DMS53 treated with DMSO at 0.1 percent for 48 hours (cell line): ENCODE data around the gene DHRS7B.
A peak's percentile ranks its signal among the peaks of the same experiment; 100 is the strongest.
"Not testable (repeated sequence)": the region's sequence is repeated elsewhere in the genome, so short reads cannot be mapped to it uniquely, and the experiment has no call there.

ENCODE experiments used
- DNase-seq: peaks from one replicate; lab custom pipeline; 2025; ENCODE audit not compliant: unreplicated experiment; lab: John Stamatoyannopoulos, UW

The DHRS7B gene

DNA sequence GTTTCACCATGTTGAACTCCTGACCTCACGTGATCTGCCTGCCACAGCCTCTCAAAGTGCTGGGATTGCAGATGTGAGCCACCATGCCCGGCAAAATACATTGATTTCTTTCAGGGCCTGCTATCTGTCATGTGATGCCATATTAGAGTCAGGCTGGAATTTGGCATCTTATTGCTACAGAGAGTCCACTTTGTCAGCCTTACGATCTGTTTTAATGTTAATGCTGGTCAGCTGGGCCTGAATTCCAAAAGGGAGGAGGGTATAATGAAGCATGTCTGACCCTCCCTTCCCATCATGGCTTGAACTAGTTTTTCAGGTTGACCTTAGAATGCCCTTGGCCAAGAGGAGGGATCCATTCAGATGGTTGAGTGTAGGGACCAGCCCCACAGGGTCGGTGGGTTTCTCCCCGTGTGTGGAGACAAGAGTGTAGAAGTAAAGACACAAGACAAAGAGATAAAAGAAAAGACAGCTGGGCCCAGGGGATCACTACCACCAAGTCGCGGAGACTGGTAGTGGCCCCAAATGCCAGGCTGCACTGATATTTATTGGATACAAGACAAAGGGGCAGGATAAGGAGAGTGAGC lies 19.6 kb upstream of the DHRS7B start:
- not testable (repeated sequence) for DNase-seq

DNA sequence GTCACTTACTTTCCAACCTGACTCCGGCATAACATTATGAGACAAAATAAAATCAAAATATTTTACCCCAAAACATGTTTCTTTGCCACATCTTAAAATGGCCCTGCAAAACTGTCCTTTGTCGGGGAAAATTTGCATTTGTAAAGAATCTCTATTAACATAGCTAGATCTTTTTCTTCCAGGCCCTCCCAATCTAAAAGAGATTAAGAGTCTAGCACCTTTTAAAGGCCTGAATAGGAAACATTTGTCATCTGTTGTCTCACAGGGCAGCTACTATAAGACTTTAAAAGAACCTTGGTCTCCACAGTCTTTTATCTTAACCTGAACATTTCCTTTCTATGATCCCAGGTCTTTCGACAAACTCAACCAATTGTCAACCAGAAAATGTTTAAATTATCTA lies 18.1 kb upstream of the DHRS7B start:
- no peak for DNase-seq

DNA sequence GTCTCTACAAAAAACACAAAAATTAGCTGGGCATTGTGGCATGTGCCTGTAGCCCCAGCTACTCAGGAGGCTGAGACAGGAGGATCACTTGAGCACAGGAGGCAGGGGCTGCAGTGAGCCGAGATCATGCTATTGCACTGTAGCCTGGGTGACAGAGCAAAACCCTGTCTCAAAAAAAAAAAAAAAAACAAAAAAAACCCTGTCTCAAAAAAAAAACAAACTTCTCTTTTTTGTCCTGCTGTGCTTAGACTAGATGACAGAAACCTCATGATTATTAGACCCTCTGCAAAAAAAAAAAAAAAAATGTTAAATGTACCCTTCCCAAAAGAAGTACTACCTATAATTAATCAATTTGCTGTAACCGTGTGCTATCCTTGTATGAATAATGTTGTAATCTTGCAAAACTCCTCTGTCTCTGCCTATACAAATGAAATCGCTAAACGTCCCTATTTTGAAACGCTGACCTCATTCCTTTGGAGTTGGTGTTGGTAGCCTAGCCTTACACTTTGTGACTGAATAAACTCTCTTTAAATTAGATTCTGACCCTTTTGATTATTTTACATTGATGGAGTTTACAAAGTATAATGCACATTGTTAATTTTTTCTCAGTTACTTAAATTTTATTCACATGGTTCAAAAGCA lies 13.6 kb upstream of the DHRS7B start:
- DNase-seq: no peak

DNA sequence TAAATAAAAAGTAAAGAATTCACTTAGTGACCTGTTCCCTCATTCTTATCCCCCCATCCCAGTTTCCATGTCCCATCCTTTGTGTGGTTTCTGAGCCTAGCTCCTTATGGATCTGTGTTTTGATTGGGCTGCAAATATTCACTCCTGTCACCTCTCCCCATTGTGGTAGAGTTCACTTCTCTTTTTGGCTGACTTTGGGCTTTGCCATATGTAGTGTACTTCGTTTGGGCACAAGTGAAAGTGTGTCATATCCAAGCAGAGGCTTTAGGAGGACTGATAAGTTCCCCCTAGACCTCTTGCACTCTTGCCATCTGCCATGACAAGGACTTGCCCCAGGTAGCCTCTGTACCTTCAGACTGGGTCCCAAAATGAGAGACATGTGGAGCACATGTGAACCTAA lies 13.0 kb upstream of the DHRS7B start:
- no peak for DNase-seq

DNA sequence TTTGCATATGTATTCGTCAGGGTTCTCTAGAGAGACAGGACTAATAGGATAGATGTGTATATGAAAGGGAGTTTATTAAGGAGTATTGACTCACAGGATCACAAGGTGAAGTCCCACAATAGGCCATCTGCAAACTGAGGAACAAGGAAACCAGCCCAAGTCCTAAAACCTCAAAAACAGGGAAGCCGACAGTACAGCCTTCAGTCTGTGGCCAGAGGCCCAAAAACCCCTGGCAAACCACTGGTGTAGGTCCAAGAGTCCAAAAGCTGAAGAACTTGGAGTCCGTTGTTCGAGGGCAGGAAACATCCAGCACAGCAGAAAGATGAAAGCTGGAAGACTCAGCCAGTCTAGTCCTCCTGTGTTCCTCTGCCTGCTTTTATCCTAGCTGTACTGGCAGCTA lies 12.0 kb upstream of the DHRS7B start:
- DNase-seq: not testable (repeated sequence)

DNA sequence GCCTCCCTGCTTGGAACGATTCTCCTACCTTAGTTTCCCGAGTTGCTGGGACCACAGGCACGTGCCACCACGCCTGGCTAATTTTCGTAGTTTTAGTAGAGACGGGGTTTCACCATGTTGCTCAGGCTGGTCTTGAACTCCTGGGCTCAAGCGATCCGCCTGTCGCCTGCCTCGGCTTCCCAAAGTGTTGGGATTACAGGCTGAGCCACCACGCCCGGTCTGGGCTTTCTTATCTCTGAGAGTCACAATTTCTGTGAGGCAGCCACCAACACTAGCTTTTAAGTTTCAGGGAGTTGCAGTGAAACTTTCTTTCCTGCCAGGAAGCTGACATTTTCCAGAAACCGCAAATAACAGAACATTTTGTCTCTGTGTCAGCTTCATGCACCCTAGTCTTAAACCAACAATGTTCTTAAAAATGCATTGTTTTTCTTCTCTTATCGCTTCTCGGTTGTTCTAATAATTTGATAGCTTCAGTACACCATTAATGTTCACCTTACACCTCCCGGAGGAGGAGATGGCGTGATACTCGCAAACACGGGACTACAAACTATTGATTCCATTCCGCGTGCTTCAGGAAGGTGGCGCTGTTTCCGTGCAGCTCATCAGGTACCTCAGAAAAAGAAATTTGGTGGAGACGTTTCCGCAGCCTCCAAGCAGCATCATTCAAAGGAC lies 7.4 kb upstream of the DHRS7B start:
- DNase-seq: peak; percentile 62

DNA sequence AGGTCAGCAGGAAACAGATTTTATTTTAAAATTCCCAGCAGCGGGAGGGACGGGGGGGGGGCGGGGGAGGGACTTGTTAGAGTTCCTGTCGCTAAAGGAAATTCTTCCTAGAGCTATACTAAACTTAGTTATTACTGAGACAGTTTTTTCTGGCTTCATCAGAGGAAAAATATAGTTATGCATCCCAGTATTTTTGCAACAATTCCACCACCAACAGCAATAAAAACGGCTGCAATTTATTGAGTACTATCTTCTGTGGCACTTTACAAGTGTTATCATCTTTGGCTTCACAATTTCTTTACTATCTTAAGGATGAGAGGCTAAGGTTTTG lies 6.9 kb upstream of the DHRS7B start:
- DNase-seq: no peak

DNA sequence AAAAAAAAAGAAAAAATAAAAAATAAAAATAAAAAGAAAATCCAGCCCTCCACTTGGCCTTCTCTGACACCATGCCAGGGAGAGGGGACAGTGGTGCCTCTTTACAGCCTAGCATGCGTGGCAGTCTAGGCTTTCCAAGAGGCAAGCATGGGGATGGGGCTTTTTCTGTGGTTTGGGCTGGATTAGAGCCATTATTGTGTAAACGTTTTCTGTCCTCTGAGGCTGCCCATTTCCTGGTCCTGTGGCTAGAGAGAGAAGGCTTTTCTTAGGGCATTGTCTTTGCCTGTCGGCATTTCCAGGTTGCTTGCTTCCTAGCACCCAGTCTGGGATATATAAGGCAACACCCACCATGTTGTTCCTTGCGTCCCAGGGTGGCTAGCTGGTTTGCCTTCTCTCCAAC lies 2.7 kb upstream of the DHRS7B start:
- no peak for DNase-seq

DNA sequence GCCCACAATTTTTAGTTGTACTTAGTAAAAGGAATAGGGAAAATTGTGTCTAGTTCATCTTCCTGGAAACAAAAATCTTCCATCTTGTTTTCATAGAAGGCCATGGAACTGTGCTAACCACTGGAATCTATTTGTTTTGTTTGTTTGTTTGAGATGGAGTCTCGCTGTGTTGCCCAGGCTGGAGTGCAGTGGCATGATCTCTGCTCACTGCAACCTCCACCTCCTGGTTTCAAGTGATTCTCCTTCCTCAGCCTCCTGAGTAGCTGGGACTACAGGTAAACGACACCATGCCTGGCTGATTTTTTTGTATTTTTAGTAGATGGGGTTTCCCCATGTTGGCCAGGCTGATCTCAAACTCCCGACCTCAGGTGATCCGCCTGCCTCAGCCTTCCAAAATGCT lies 2.2 kb upstream of the DHRS7B start:
- DNase-seq: not testable (repeated sequence)

DNA sequence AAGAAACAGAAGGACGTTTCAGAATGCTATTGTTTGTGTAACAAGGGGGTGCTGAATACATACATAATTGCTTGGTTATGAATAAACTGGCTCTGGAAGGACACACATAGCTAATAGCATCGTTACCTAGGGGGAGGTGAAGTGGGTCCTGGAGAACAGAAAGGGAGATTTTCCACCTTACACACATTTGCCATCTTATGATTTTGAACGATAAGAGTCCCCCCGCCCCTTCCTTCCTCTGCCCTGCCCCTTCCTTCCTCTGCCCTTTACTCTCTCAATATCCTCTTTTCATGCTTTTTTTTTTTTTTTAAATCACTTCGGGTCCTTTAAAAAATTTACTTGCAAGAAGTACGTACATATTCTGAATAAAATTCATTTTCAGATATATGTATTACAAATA lies 902 bp upstream of the DHRS7B start:
- no peak for DNase-seq

DNA sequence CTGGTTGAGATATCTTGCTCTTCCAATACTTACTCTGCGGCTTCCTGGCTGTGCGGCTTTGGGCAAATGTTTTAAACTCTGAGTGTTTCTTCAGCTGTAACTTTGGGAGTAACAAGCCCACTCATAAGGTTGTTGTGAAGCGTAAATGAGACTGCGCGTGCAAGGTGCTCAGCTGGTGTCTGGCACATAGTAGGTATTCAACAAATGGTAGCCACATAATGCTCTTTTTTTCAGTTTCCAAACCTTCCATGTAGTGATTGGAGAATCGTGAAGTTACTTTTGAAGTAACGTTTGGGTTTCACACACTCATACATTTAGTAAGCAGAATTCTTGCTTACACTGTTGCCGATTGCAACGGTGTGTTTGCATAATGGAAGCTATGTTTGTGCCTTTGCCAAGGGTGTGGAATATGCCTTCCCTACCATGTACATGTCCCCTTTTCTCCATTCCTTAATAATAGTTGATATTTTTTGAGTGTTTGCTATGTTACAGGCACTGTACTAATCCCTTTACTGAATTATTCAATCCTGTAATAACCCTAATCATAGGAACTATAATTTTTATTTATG lies 829 bp downstream of the DHRS7B start:
- DNase-seq: no peak

DNA sequence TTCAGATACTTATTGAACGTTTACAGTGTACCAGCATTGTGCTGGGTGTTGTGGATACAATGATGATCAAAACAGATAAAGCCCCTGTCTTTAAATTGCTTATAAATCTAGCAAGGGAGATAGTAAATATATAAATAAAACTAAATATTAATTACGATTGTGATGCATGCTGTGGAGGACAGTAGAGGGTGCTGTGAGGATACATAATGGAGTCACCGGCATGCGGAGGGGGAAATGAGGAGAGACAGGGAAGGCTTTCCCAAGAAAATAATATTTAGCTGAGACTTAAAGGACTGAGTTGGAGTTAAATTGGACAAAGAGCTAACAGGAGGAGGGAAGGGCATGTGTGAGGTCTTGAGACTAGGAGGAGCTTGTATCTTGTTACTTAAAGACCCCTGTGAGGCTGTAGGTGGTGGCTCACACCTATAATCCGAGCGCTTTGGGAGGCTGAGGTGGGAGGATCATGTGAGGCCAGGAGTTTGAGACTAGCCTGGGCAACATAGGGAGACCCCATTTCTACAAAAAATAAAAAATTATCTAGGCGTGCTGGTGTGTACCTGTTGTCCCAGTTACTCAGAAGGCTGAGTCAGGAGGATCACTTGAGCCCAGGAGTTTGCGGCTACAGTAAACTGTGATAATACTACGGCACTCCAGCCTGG lies 2.4 kb downstream of the DHRS7B start:
- no peak for DNase-seq

DNA sequence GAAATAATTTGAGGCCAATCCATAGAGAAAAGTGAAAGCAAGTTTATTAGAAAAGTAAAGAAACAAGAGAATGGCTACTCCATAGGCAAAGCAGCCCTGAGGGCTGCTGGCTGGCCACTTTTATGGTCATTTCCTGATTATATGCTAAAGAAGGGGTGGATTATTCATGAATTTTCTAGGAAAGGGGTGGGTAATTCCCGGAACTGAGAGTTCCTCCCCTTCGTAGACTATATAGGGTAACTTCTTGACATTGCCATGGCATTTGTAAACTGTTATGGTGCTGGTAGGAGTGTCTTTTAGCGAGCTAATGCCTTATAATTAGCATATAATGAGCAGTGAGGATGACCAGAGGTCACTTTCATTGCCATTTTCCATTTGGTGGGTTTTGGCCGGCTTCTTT lies 4.4 kb downstream of the DHRS7B start:
- no peak for DNase-seq

DNA sequence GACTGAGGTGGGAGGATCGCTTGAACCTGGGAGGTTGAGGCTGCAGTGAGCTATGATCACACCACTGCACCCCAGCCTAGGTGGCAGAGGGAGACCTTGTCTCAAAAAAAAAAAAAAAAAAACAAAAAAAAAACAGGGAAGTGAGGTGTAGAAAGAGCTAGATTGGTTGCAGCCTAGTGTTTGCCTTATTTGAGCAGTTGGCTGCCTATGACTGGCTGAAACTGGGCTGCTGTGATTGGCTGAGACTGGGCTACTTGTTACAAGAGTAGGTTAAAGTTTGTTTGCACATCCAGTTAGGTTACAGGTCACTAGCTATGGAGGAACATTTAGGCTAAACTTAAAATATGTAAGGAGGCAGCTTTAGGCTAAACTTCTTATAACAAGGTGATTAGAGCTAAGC lies 5.7 kb downstream of the DHRS7B start:
- DNase-seq: no peak

DNA sequence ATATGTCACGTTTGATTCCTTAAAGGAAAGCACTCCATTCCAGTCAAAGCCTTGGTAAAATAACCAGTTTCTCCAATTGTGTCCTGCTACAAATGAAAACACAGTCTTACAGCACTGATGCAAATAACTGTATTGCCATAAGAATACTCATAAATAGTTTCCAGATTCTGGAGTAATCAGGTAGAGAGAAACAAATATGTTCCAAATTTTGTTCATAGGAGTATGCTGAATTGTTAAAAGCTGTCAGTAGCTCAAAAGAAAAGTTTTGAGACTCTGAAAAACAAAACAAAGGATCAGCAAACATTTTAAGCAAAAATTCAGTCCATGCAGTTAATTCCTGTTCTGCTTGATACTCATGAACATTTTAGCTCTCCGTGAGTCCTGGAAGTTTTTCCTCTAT lies 7.8 kb downstream of the DHRS7B start:
- no peak for DNase-seq

DNA sequence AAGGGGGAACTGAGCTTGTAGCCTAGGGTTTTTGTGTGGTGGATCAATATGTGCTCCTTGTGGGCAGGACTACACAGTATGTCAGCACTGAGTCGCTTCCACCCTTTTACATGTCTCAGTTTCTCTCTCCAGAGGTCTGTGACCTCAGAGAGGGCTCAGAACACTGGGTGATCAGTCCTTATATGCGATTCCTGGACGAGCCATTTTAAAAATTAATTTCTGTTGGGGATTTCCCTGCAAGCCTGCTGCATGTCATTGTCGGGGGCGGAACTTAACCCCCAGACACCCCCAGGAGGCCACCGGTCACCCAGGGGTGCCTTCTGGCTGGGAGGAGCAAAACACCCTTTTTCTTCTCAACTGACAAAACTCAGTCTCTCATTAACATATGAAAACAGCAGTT lies 14.1 kb downstream of the DHRS7B start:
- DNase-seq: no peak

DNA sequence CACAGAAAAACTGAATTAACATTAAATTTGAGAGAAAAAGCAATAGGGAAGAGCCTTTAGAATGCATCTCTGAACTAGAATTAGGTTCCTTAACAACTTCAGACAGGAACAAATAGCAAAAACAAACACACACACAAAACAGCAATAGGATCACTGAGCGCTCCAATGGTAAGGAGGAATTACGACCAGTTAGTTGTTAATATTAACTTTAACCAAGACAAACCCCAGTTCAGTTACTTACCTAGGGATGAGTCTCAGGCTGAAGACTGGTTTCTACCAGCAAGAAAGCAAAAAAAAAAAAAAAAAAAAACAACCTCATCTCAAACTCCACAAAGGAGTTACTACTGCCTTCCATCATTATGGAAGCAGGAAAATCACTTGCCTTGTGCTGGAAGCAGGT lies 14.6 kb downstream of the DHRS7B start:
- no peak for DNase-seq

DNA sequence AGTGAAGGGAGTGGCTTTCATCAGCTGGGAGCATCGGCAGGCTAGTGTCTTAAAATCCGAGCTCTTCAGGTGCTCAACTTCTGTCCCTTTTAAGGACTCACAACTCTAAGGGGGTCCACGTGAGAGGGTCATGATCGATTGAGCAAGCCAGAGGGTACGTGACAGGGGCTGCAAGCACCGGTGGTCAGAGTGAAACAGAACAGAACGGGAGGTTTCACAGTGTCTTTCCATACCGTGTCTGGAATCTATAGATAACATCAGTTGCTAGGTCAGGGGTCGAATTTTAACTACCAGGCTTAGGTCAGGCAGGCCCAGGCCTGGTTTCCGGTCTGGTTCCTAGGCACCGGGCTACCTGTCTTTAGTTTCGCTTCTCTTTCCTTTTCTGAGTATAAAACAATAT lies 15.3 kb downstream of the DHRS7B start:
- not testable (repeated sequence) for DNase-seq

DNA sequence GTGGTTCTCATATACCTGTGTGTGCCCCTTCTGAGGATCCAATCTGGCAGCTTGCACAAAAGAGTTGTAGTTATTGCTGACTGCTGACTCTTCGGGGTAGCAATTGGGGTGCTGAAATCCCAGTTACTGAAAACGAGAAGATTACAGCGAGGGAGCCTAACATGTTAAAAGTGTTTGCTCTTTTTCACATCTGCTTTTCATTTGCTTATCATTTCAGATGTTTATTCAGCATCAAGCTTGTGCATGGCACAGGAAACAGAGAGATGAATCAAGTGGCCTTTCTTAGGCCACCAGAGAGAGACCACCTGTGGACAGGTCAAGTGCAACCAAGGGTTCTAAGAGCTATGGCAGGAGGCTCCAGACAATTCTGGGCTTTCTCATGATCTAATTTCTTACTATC lies 16.9 kb downstream of the DHRS7B start:
- DNase-seq: no peak

DNA sequence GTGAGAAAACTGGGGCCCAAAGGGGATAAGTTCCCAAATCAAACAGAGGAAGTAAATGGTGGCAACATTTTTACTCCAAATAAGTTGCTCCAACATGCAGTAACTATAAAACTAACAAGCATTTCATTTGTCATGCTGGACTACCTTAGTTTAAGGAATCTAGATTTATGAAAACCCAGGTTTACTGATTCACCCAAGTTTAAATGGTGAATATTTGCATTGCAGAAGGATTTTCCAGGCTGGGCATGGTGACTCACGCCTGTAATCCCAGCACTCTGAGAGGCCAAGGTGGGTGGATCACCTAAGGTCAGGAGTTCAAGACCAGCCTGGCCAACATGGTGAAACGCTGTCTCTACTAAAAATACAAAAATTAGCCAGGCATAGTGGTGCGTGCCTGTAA lies 17.5 kb downstream of the DHRS7B start:
- not testable (repeated sequence) for DNase-seq

DNA sequence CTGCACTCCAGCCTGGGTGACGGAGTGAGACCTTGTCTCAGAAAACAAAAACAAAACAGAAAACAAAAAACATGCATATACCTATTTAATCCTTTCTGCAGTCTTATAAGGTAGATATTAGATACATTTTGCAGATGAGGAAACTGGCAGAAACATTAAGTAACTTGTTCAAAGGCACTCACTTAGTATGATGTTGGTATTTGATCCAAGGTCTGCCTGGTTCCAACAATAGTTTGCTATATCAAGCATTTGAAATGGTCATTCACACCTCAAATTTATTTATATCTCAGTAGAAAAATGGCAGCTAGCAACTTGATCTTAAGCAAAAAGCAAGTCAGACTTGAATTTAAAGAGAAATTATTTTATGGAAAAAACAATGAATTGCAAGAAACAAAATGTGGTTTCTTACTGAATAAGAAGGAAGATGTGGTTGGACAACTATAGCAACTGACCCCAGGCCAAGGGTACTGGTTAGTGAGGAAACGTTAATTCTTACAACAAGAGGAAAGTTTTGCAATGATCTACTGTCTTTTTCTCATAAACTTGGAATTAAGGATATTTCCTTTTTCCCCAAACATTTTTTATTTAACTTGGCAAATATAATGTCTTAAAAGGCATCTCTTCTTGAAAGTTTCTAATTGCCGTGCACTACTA lies 19.7 kb downstream of the DHRS7B start:
- no peak for DNase-seq
